Measurements from ENCODE around the gene RGS3.
A peak's percentile ranks its signal among the peaks of the same experiment; 100 is the strongest.

The RGS3 gene

GRCh38 chr9:113590991-113591898 lies 127.7 kb downstream of the RGS3 start:
- peak; percentile 70 to 79 for DNase-seq

GRCh38 chr9:113591899-113592625 lies 128.5 kb downstream of the RGS3 start:
- no peak for DNase-seq

GRCh38 chr9:113592876-113593575 lies 129.5 kb downstream of the RGS3 start:
- DNase-seq = no peak

DNA sequence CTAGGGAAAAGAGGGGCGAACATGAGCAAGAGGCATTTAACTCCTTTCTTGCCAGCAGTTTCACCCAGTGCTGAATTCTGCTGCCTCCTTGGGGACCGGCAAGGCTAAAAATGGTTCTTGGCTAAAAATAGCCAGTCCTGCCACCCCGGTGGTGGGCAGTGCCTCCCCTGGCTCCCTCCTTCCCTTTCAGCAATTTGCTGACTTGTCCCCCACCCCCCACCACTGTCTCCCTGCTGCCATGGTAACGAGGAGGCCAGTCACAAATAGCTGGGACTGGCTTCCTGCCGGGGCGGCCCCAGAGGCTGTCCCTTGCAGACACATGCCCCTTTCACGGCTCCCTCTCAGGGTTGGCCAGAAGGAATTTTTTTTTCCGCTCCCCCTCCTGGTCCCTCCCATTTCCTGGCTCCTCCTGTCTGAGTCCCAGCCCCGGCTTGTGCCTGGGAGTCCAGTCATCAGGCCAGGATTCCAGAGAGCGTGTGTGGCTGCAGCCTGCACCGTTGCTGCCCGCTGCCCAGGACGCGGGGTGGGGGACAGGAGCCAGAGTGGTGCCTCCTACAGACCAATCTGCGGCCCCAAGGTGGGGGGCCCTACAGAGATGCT lies 130.3 kb downstream of the RGS3 start:
- DNase-seq = no peak

GRCh38 chr9:113594484-113595299 lies 131.2 kb downstream of the RGS3 start:
- no peak for DNase-seq

DNA sequence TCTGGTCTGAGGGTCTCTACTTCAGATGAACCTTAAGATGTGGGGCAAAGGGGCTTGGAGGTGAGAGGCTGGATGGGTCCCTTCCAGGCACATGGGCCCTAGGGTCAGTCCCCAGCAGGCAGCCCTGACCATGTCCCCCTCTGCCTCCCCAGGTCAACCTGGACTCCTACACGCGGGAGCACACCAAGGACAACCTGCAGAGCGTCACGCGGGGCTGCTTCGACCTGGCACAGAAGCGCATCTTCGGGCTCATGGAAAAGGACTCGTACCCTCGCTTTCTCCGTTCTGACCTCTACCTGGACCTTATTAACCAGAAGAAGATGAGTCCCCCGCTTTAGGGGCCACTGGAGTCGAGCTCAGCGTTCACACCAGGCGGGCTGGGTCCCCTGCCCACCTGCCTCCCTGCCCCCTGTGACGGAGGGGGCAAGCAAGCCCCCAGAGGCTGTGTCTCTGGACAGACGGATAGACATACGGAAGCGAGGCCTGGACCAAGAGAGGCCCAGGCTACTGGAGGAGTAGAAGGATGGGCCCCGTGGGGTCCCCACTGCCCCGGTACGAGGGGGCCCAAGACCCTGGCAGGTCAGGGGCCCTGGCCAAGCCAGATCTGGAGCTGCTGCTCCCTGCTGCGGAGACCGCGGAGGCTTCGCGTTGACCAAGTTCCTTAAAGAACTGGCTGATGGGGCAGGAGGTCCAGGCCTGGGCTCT lies 133.2 kb downstream of the RGS3 start:
- DNase-seq = no peak

DNA sequence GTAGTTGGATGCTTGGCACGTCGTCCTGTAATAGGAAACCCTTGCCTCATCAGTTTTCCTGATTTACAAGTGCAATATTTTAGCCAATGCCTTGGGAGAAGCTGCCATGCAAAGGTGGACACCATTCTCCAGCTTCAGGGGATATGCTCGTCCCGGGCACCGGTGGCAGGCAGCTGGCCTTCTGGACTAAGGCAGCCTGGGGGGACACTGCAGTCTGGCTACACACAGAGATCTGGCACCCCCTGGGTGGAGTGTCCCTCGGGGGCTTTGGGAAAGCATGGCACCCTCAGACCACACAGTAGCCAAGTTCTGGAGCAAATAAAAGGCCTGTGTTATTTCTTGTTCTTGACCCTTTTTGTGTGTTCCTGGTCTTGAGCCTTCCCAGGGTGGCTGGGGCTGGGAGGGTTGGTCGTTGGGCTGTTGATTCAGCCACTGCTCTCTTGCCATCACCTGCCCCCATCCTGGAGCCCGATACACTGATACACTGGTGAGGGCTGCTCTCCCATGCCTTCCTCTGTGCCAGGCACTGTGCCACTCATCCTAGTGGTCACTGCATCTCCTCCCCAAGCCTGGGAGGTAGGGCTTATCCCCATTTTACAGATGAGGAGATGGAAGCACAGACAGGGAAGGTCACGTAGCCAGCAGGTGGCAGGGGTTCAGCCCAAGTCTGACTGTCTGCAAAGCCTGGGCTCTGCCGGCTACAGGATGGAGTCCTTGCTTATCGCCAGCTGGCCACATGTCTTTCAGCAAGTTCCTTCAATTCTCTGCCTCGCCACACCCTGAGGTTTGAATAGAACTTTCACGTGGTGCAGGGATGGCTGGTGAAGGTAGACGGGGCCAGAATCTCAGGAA lies 134.1 kb downstream of the RGS3 start:
- DNase-seq = no peak

GRCh38 chr9:113598451-113598850 lies 134.9 kb downstream of the RGS3 start:
- DNase-seq = no peak

- DNase-seq = no peak
Measured at GRCh38 chr9:113598883-113599282, 135.4 kb downstream of the RGS3 start.

- DNase-seq = no peak
Measured at GRCh38 chr9:113599646-113600022, 136.1 kb downstream of the RGS3 start.

- DNase-seq = no peak
Measured at GRCh38 chr9:113600023-113600823, 136.7 kb downstream of the RGS3 start.

GRCh38 chr9:113600871-113601614 lies 137.5 kb downstream of the RGS3 start:
- no peak for DNase-seq

DNA sequence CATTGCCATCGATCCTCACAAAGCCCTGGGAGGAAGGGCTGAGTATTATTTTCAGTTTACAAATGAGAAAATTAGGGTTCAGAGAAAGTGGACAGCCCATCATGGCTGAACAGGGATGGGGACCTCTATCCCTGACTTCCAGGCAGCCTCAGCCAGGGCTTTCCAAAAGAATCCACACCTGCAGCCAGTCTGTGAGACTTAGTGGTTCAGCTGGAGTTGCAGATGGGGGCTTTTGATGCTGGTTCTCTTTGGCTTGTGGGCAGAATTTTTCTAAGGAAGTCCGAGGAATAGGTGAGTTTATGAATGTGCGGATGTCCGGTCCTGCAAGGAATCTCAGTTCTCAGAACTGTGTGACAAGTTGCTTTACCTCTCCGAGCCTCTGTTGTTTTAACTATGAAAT lies 138.1 kb downstream of the RGS3 start:
- DNase-seq = no peak

- DNase-seq = peak in 1 of 2 donors; percentile 71
Measured at GRCh38 chr9:113602126-113603047, 138.9 kb downstream of the RGS3 start.

DNA sequence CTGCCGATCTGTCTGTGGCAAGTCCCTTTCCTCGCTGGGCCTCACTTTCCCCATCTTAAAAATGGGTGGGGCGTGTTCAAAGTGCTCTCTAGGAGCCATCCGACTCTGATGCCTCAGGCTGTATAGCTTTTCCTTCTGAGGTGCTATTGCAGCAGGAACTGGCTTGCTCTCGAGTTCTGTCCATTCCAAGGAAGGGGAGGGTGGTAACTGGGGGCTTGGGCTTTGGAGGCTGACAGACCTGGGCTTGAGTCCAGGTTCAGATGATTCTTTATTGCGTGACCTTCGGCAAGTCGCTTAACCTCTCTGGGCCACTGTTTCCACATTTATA lies 139.5 kb downstream of the RGS3 start:
- DNase-seq = no peak

DNA sequence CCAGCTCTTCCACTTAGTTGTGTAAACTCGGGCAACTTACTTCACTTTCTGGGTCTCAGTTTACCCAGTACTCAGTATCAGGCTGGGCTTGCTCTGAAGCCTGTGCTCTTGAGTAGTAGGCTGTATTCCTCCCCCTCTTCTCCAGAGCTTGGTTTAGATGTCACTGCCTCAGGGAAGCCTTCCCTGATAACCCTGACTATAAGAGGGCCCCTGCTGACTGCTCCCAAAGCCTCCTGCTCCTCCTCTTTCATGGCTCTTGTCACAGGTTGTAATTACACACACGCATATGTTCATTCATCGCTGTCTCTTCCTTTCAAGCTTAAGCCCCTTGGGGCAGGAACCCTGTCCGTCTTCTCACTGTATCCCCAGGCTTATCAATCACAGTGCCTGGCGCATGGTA lies 140.2 kb downstream of the RGS3 start:
- DNase-seq = no peak

DNA sequence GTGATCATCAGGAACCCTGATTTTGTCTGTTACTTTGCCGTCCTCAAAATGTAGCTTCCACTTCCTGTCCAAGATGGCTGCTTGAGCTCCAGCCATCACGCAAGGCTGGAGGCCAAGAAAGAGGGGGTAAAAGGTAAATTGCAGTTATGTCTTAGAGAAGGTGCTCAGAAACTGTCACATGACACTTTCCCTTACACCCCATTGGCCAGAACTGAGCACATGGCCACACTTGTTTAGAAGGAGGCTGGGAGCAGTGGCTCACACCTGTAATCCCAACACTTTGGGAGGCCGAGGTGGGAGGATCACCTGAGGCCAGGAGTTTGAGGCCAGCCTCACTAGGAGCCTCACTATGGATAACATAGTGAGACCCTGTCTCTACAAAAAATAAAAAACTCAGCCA lies 140.9 kb downstream of the RGS3 start:
- no peak for DNase-seq

GRCh38 chr9:113606510-113606909 lies 143.0 kb downstream of the RGS3 start:
- DNase-seq = no peak

All from stimulated activated CD4-positive, alpha-beta T cell treated with anti-CD3 and anti-CD28 coated beads, Interleukin-2, amount 100 ng/mL, for 48 hours (primary cell).